HEK293T (cell line): ENCODE data around the gene ARHGEF10L.

Experiments used
- ELF4 ChIP-seq: fragments of 450-650 bp; IDR thresholded peaks from 2 replicates; pipeline ENCODE4 v1.6.1; 2017; ENCODE audit warnings: antibody characterized with exemption
- PKNOX1 ChIP-seq: fragments of 450-650 bp; IDR thresholded peaks from 2 replicates; pipeline ENCODE4 v1.6.1; 2016
- SP1 ChIP-seq: fragments of 450-650 bp; IDR thresholded peaks from 2 replicates; pipeline ENCODE4 v1.6.1; 2017
- TARDBP ChIP-seq: fragments of 450-650 bp; IDR thresholded peaks from 2 replicates; pipeline ENCODE4 v1.6.1; 2016

GRCh38 chr1:17692645-17693044 is 153.1 kb downstream of the ARHGEF10L start:
- TF ChIP-seq SP1: no peak
- no peak for TF ChIP-seq ELF4
- no peak for TF ChIP-seq PKNOX1
- TF ChIP-seq TARDBP: no peak
